Transverse colon (tissue), 3 donors: Measurements from ENCODE around the gene RACK1.

ENCODE experiments used
- CTCF ChIP-seq, 5 experiments: fragments of 200-600 bp in 3 of 5; fragments of 450-650 bp in 2 of 5; sonication (generic) in 3 of 5; IDR thresholded peaks; 1 replicate in 2 of 5; 2 replicates in 3 of 5; pipeline ENCODE4 v1.5.1; 2016 to 2017; ENCODE audit warnings: antibody characterized with exemption in 5 of 5, inconsistent platforms in 3 of 5, mild to moderate bottlenecking in 2 of 5, moderate library complexity in 1 of 5
- POLR2A ChIP-seq: fragments of 450-650 bp; IDR thresholded peaks from one replicate; pipeline ENCODE4 v1.6.1; 2016; ENCODE audit warnings: antibody characterized with exemption, mild to moderate bottlenecking, moderate library complexity

GRCh38 chr5:181271081-181271480 lies 27.4 kb upstream of the RACK1 start:
- TF ChIP-seq CTCF (IDR thresholded peaks at IDR 0.05) (no peak), POLR2A (no peak)
